Measurements from ENCODE around the gene PPP2CA.
"Not testable (repeated sequence)": the region's sequence is repeated elsewhere in the genome, so short reads cannot be mapped to it uniquely, and the experiment has no call there.

PPP2CA gene

DNA sequence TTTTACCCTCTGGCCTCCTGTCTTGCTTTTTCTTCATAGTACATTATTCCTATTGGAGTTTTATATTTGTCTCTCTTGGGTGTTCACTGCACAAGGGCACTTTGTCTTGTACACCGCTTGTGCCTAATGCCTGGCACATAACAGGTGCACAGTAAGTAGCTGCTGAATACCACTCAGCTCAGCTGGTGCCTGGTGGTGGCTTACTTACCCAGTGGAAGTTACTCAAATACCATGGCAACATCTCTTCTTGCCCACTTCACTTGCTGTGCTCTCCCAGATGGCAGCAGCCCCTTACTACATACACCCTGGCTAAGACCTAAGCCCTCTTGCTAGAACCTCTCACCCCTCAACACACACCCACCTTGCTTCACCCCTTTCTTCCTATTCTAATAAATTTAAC, 37.8 kb downstream of the PPP2CA start:
- DNase-seq: no peak

DNA sequence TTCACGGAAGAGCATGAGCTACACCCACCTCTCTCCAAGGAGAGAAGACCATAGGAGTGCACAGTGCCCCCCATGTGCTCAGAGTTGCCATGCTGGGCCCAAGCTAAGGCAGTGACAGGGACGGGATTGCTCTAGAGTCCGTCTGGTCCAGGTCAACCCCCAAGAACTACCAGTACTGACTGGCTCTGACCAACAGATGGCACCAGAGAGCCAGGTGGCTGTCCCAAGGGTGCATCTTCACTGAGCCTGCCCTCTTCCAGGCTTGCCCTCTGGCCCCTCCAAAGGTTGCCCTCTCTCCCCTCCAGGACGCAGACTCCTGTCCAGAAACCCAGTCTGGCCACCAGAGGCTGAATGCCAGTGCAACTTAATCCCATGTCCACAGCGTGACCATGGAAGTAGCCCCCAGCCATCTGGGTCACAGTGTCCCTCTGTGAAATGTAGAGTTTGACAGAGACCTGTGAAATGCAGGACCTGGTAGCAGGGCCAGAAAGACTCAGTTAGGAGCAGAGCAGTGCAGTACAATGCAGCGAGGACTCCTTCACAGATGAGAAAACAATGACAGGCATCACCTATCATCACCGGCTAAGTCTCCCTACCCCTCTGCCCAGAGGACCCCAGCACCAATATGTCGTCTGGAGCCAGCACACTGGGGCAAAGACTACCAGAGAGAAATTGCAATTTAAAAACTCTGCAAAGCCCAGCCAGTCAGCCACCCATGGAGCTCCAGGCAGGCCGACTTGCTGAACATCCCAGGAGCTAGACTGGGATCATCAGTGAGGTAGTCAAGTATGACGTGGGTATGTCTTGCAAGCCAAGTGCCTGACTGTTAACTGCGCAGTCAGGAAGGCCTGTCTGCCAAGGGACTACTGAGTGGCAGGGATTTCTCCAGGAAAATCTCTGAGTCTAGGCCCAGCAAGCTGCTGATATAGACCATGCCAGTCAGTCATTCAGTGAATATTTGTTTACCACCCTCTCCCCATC, 41.4 kb downstream of the PPP2CA start:
- DNase-seq: peak; percentile 76

DNA sequence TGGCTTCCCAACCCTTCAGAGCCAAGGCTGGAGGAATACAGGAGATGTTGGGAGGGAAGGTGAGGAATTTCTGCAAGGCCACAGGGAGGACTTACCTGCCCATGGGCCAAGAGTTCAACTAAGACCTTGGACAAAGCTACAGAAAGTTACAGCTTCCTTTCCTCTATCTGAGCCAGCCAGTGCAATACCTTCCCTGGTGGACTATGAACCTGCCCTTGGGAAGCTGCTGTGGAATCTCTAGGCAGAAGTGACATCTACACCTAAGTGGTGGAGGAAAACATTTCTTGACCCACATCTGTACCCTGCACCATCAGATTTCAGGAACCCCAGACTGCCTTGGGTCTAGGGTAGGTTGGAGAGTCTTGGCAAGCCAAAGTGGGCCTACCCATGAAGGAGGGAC, 42.4 kb downstream of the PPP2CA start:
- DNase-seq: no peak

DNA sequence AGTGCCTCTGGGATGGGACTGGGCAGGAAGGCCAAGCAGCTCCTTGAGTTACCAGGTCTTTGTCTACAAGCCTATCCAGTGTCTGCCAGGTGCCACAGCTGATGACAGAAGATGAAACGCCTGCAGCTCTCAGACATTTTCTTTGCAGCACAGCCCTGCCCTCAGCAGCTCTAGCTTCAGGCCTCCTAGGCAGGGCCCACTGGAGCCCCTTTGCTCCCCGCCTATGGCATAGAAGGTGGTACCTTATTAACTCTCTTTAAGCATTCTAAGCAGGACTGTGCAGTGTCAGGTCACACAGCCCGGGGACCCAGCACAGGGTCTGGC, 47.8 kb downstream of the PPP2CA start:
- DNase-seq: no peak

DNA sequence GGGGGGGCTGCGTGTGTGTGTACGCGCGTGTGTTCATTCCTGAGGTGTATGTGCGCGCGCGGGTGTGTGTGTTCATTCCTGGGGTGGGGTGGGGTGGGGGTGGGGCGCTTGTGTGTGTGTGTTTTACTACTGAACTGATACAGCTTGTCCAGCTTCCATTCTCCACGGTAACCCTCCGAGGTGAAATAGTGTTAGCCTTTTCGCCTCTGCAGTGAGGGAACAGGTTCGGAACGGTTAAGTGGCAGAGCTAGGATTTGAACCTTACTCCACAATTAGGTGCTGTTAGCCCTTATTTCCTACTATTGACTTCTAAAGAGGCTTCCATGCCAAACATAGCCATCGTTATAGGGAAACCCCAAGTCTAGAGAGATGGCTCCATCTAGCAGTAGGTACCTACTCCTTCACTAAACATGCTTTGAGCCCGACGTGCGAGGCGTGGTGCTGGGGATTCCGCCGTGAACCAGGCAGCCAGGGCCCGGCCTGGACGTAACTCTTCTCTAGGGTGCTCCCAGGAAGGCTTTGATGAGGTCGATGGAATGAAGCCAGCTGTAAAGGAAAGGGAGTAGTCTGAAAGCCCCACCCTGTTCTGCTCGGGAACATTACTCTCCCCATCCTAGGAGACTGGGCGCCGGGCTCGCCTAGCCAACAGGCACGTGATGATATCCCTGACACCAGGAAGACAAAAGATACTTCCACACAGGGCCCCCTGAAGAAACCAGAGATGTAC, 48.3 kb downstream of the PPP2CA start:
- no peak for DNase-seq

DNA sequence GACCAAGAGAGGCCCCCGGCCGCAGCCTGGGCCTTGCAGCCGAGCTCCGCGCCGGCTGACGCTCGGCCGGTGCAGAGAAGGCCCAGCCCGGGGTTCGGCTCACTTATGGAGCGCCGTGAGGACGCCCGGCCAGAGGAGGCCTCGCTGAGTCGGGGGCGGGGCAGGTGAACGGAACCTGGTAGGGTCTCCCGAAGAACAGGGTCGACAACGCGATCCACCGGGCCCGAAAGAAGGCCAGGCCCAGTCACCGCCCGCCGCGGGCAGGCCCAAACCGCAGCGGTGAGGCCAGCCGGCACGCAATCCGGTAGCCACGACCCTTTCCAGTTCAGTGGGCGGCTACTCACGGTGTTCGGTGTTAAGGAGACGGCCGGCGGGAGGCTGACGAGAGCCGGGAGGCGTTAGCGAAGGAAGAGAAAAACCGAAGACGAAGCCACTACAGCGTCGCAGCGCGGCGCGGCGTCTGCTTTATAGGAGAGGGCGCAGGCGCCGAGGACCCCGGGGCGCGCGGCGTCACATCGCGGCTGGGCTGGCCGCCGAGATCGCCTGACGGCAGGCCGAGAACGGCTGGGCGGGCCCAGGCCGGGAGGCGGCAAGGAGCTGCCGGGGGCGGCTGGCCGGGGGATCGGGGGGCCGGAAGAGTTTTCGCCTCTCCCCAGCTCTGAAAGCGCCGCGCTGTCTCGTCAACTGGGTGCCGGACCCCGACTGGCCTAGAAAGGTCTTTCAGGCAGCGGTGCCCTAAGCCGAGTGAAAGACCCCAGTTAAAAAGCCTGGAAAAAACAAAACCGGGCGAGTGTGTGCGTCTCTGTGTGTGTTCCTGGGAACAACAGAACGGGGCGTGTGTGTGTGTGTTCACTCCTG, 49.1 kb downstream of the PPP2CA start, which contains the start of gene SKP1:
Gene SKP1, minus strand, starts transcription at position 440 of the 858 bp plus-strand sequence. CDS start 2,928 bp downstream, outside the sequence.
- peak; percentile 90 for DNase-seq

DNA sequence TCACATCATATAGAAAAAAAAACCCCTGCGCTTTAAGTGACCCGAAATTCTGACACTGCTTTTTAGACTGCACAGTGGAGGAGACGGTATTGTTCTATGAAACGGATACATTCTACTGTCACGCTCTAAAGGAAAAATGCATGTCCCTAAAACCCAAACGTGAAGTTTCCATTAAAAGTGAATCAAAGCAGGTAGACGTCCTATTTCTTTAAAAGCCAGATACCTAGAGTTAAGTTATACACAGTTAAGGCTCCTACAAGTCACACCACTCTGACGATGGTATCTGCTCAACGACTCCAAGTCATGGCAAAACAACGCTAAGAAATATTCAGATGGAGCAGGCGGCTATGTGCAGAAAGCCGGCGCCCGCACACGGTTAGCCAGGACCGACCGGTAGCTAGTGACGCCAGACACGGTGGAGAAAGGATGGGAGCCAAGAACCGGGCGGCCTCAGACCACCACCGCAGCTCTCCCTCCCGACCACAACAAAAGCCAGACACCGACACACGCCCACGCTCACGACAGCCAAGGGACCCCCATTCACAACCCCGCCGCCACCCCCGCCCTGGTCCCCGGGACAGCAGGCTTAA, 49.9 kb downstream of the PPP2CA start:
- peak; percentile 59 for DNase-seq

DNA sequence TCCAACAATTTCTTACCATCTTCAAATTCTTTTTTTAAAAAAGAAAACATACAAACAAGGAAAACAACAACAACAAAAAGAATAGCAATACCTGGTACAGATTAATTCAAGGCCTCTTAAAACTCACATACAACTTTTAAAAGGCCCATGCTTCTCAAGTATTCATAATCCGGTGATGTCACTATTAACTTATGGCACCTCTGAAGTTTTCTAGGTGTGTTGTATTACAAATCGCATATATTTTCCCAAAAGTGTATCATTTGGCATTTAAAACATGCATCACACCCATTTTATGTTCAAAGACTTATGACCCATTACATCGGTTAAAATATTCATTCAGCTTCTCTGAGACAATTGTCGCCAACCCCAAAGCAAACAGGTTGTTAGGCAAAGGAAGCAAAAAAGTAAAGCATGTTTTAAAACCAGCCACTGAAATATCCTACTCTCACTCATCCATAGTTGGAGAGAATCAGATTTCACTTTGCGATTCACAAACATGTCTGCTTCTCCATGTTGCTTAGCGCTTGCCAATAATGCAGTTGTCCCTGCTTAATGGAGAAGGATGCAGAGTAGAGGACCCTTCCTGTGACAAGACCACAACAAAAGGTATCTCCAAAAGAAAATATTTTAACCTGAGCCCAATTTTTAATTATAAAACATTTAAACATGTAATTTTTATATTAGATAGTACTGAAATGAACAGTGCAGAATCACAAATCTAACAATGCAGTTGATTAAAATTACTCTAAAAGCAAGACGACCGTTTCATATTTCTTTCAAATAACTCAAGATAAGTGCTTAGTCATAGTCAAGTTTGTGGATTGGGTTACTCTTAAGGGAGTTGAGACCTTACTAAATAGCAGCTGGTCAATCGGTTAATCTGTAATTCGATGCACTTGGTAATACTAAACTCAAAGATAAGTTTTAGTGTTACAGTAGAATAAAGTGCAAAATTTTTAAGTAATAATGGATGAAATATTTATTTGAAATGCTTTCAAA, 50.7 kb downstream of the PPP2CA start:
- no peak for DNase-seq

DNA sequence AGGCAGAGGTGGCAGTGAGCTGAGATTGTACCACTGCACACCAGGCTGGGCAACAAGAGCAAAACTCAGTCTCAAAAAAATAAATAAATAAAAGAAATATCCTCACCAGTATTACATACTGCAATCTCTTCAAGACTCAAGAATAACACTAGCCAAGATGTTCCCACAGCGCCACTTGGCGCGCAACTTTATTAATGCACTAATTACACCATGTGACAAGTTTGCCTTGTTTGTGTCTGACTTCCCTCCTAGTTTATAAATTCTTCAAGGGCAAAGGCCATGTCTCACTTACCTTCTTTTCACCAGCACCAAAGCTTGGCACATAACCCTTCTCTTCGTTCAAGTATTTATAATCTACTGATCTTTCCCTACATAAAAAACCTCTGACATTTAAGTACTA, 53.9 kb downstream of the PPP2CA start:
- no peak for DNase-seq

DNA sequence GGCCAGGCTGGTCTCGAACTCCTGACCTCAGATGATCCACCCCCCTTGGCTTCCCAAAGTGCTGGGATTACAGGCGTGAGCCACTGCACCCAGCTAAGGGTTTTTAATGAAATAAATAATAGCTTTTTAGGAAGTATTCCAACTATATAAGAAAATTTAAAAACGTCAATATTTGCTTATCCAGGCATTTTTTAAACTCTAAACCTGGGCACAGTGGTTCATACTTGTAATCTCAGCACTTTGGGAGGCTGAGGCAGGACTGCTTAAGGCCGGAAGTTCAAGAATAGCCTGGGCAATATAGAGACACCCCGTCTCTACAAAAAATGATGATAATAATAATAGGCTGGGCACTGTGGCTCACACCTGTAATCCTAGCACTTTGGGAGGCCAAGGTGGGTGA, 63.3 kb downstream of the PPP2CA start:
- DNase-seq: no peak

DNA sequence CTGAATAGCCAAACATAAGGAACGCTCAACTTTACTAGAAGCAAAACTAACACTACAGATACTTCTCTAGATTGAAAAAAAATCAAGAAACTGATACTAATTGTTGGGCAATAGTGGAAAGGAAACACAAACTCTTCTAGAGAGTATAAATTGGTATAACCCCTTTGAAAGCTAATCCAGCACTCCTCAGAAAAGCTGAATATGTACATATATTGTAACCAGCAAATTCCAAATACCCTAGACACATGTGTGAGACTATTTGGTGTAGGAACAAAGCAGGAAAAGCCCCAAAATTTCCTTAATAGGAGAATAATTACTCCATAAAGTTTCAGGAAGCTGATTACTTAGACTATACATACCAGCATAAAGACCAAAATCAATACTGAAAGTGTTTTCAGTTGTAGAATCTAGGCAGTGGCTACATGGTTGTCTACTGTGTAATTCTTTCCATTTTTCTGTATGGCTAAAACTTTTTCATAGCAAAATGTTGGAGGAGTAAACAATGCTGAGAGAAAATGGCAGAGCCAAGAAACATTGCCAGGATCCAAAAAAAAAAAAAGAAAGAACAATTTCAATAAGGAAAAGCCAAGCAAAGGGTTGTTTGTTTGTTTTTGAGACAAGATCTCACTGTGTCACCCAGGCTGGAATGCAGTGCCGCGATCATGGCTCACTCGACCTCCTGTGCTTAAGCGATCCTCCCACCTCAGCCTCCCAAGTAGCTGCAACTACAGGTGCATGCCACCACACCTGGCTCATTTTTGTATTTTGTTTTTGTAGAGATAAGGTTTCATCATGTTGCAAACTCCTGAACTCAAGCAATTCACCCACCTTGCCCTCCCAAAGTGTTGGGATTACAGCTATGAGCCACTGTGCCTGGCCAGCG, 64.1 kb downstream of the PPP2CA start:
- DNase-seq: no peak

DNA sequence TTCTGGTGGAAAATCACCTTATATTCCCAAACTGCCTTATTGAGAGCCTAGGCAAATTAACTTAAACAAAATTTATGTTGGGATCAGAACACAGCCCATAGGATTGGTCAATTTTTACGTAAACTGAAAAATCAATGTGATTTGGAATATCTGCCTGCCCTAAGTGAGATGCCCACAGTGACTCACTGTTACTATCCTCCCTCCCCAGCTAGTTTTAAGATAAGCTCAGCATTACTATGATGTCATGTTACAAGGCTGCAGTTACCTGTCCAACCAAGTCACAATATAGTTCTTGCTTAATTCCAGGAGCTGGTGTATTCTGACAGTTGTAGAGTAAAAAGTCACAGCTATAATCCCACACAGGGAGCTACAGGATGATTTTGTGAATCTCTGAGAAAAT, 72.2 kb downstream of the PPP2CA start:
- DNase-seq: no peak

DNA sequence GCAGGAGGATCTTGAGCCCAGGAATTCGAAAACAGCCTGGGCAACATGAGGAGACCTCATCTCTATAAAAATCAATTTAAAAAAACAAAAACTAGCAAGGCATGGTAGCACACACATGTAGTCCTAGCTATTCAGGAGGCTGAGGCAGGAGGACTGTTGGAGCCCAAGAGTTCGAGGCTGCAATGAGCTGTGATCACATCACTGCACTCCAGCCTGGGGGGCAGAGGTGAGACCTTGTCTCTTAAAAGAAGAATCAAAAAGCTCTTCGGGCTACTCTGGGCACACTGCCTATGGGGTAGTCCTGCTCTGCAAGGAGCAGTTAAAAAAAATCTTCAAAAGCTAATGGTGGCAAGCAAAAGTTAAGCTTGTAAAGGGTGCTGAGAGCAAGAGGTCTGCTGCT, 72.6 kb downstream of the PPP2CA start:
- DNase-seq: no peak

DNA sequence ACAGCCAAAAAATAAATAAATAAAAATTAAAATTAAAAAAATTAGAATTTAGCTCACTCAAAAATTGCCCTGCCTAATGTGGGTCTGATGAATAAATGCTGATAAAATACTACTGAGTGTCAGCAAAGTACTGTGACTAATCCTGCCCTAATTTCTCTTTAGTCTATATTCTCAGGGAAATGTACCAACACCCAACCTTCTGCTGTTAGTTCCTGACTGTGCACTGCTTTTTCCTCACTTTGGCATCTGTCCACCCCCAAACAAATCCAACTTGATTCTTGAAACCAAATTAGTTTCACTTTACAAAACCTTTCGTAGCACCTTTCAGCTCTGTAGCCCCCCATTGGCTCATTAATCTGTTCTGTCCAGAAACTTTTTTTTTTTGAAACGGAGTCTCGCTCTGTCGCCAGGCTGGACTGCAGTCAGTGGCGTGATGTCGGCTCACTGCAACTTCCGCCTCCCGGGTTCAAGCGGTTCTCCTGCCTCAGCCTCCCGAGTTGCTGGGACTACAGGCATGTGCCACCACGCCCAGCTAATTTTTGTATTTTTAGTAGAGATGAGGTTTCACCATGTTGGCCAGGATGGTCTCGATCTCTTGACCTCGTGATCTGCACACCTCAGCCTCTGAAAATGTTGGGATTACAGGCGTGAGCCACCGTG, 73.6 kb downstream of the PPP2CA start:
- DNase-seq: not testable (repeated sequence)

DNA sequence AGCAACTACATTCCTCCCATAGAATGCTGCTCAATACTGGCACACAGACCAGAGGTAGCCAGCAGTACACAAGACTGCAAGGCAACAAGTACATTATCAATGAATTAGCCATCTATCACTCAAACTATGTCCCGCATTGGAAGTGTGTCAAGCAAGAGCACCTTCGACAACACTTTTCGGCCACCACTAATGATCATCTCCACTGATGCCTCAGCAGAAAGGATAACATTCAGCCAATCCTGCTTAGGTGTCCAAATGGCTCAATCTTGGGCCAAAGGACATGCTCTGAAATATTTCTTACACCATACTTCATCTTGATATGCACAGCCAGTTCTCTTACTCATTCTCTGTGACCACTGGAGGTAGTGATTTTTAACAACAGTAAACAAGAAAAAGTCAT, 74.2 kb downstream of the PPP2CA start:
- DNase-seq: no peak

DNA sequence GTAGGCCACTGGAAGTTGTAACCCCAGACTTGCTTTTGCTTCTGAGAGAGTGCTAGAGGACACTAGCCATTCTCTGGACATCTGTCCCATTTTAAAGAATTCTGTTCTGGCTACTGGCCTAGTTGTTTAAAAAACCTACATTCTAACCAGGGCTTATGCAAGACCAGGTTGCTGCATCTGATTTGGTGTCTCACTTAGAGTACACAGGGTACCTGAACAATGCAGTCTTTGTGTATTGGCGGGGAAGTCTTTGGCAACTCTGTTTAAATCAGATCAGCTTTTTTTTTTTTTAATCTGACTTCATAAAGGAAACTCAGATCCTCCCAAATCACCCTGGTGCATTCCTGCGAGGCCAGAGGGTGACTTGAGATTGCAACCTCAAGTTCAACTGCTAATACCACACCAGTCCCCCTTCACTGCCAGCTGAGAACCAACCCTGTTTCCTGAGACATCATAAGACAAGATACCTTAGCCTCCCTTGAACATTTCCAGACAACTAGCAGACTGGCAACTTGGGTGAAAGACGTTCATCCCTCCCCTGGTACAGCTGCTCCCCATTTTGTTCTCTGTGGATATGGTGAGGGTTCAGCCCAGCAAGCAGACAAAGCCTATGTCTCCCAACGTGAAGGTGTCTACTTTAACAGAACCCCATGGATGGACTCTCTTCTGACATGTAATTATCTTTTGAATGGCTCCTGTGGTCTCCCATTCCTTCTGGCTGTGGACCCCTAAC, 76.1 kb downstream of the PPP2CA start:
- DNase-seq: no peak

DNA sequence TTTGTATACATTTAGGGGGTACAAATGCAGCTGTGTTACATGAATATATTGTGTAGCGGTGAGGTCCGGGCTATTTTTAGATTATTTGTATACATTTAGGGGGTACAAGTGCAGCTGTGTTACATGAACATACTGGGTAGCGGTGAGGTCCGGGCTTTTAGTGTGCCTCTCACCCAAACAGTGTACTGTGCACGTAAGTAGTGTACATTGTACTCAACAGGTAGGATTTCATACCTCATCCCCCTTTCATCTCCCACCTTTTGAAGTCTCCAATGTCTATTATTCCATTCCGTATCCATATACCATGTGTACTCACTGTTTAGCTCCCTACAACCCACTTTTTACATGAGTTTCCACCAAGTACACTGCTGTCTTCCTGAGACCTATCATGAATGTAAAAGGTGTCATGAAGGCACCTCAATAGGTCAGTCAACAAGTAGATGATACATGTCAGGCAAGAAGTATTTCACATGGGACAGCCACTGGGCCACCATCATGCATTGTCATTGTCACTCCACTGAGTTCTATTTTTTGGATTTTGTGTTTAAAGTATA, 76.8 kb downstream of the PPP2CA start:
- no peak for DNase-seq

DNA sequence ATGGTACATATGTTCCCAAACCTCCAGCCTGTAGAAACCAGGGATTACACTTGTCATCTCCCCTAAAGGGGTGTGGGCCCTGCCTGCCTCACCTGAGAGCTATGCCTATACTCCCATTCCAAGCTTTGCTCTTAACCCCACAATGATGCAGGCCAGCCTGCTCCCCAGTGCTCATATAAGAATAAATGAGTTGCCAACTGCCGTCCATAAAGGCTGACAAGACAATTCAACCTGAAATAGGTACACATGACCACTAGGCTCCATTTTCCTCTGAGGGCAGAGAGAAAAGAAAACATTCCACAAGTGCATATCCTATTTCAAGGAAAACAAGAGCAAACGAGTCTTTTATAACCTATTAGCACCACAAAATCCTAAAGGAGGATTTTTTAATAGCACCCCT, 77.6 kb downstream of the PPP2CA start:
- DNase-seq: no peak
